ENCODE measurements around the gene CGB8.
"Not testable (repeated sequence)": the region's sequence is repeated elsewhere in the genome, so short reads cannot be mapped to it uniquely, and the experiment has no call there.

CGB8 gene

DNA sequence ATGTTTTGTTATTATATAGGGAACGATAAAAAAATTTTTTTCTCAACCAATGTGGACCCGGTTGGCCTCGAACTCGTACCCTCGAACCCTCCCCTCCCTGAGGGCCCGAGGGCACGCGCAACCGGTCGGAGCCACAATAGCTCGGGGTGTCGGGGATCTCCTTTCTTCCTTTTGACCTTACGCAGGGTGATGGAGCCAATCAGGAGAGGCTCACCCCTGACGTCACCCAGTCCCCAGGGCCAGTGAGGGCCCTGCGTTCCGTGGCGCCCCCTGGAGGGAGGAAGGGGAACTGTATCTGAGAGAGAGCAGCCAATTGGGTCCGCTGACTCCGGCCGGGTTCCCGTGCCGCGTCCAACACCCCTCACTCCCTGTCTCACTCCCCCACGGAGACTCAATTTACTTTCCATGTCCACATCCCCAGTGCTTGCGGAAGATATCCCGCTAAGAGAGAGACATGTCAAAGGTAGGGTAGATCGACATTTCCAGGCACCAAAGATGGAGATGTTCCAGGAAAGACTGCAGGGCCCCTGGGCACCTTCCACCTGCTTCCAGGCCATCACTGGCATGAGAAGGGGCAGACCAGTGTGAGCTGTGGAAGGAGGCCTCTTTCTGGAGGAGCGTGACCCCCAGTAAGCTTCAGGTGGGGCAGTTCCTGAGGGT is 17.1 kb downstream of the CGB8 start, which contains the start of gene CGB2:
CGB2 (plus strand) TSS at position 249 of the 660 bp plus-strand sequence; CDS start at position 455, 206 bp downstream.
- DNase-seq (ENCODE audit: low read depth in 1 of 2, low spot score in 1 of 2): peak in 1 of 2 donors; percentile 57

DNA sequence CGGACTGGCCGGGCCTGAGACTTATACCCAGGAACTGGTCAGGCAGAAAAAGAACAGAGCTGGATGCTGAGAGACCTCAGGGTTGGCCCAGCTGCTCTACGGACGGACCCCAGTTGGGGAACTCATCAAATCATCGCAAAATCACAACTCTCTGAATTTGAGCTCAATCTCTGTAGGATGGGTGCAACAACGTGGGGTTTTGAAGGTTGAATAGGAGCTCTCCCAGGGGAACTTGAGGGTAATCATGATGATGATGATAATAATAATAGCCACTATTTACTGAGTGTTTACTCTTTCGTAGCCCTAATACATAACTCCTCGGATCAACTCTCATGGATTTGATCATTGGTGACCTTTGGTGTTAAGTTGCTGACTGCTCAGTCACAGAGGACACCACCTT is 18.6 kb downstream of the CGB8 start:
- DNase-seq (ENCODE audit: low read depth in 1 of 2, low spot score in 1 of 2): not testable (repeated sequence)

DNA sequence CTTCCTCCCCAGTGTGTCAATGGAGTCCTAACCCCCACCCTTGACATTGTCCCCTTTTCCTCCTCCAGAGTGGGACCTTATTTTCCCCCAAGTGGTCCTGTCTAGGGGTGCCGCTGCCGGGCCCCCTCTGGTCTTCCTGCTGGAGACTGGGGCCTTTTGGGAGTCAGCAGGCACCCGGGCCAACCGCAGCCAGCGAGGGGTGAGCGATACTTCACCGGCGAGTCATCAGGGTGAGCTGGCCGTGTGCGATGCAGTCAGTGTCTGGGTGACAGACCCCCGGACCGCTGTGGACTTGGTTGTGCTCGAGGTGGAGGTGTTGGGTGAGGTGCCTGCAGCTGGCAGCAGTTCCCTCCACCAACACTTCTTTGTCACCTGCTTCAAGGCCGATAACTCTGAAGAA is 19.2 kb downstream of the CGB8 start:
- DNase-seq (ENCODE audit: low read depth in 1 of 2, low spot score in 1 of 2): not testable (repeated sequence)

DNA sequence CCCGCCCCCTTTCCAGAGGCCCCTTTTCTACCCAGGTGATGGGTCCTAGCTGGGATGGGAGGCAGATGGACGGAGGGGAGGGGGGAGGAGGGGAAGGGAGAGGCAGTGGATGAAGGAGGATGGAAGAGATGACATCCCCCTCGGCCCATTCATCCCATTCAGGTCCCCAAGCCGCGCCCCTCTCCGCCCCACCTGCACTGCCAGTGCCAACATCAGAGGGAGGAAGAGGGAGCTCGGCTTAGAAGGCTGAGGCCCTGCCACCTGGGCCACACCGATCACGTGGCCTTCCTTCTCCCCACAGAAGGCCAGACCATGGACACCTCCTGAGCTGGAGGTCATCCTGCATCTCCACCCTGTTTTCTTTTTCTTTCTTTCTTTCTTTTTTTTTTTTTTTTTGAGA is 20.2 kb downstream of the CGB8 start:
- not testable (repeated sequence) for DNase-seq (ENCODE audit: low read depth in 1 of 2, low spot score in 1 of 2)

DNA sequence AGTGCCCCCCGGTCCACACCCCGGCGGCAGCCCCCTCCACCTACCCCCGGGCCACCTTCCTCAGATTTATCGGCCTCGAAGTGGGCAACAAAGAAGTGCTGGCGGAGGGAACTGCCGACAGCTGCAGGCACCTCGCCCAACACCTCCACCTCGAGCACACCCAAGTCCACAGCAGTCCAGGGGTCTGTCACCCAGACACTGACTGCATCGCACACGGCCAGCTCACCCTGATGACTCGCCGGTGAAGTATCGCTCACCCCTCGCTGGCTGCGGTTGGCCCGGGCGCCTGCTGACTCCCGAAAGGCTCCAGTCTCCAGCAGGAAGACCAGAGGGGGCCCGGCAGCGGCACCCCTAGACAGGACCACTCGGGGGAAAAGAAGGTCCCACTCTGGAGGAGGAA is 23.3 kb downstream of the CGB8 start:
- not testable (repeated sequence) for DNase-seq (ENCODE audit: low read depth in 1 of 2, low spot score in 1 of 2)

DNA sequence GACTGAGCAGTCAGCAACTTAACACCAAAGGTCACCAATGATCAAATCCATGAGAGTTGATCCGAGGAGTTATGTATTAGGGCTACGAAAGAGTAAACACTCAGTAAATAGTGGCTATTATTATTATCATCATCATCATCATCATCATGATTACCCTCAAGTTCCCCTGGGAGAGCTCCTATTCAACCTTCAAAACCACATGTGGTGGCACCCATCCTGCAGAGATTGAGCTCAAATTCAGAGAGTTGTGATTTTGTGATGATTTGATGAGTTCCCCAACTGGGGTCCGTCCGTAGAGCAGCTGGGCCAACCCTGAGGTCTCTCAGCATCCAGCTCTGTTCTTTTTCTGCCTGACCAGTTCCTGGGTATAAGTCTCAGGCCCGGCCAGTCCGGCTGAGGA is 23.8 kb downstream of the CGB8 start:
- DNase-seq (ENCODE audit: low read depth in 1 of 2, low spot score in 1 of 2): not testable (repeated sequence)

DNA sequence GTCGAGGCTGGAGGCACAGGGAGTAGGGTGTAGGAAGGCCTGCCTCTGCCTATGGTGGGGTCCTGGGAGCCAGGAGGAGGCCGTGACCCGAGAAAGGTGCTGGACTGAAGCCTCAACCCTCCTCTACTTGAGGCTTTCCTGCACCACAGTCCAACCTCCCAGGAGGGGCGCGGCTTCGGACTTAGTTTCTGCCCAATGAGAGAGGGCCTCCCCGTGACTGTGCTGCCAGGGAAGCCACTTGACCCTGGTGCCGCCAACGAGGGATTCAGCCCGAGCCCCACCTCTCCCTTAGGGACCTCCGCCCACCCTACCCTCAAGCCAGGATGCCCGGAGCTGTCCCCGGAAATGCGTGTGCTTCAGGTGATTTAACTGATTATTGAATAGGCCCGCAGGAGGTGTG is 24.7 kb downstream of the CGB8 start, which contains the start of gene CGB3:
CGB3 (minus strand) TSS at position 101 of the 400 bp plus-strand sequence. CDS start 362 bp downstream, outside the sequence.
- DNase-seq (ENCODE audit: low read depth in 1 of 2, low spot score in 1 of 2): not testable (repeated sequence)

DNA sequence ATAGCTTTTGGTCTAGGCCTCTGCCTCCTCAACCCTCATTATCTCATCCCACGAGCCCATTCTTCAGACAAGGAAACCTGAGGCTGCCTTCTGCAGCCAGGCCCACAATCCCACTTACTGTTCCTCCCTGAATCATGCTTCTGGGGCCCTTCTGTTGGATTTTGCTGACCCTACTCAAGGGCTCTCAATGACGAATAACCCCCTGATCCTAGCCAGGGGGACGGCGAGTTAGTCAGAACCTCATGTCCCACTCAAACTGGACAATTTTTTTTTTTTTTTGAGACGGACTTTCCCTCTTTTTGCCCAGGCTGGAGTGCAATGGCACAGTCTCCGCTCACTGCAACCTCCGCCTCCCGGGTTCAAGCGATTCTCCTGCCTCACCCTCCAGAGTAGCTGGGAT is 26.8 kb downstream of the CGB8 start:
- DNase-seq (ENCODE audit: low read depth in 1 of 2, low spot score in 1 of 2): no peak

DNA sequence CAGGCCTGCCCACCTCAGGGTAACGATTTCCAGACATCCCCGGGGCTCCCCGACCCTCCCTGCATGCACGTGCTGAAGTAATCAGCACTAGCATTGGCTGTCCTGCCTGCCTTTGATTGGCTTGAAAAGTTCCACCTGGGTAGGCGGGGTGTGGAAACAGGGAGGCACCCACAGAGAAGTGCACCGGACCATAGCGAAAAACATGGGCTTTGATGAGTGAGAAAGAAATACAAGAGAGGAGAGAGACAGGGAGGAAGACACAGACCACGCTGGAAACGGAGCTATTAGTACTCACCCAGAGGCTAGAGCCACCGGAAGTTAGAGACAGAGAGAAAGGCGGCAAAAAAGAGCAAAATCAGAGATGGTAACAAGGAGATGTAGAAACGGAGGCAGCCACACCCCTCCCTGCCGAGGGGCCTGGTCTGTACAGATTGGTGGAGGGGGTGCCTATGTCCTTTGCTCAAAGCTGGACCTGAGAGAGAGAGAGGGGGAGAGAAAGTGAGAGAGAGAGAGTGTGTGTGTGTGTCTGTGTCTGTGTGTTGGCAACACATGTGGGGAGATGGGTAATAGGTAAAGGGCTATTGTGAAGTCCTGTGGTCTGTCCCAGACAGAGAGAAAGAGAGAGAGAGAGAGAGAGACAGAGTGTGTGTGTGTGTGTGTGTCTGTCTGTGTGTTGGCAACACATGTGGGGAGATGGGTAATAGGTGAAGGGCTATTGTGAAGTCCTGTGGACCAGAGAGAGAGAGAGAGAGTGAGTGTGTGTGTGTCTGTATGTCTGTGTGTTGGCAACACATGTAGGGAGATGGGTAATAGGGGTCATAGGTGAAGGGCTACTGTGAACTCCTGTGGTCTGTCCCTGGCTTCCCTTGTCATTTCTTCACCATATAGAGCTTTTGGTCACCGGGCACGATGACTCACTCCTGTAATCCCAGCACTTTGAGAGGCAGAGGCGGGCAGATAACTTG is 27.7 kb downstream of the CGB8 start:
- DNase-seq (ENCODE audit: low read depth in 1 of 2, low spot score in 1 of 2): no peak

DNA sequence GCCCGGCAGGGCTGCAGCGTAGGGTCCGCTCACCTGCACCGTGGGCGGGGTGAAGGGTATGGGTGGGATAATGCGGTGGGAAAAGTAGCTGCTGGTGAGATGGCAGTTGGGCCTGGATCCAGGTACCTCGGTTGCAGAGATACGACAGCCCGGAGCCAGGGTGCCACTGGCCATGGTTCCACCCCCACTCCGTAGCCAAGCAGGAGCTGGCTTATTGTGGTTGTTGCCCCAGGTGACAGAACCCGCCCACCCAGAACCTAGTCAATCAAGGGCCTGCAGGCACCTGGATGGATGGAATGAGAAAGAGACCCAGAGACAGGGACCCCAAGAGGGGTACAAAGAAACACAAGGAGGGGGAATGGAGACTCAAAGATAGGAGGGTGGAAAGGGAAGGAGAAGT is 28.6 kb downstream of the CGB8 start:
- no peak for DNase-seq (ENCODE audit: low read depth in 1 of 2, low spot score in 1 of 2)

DNA sequence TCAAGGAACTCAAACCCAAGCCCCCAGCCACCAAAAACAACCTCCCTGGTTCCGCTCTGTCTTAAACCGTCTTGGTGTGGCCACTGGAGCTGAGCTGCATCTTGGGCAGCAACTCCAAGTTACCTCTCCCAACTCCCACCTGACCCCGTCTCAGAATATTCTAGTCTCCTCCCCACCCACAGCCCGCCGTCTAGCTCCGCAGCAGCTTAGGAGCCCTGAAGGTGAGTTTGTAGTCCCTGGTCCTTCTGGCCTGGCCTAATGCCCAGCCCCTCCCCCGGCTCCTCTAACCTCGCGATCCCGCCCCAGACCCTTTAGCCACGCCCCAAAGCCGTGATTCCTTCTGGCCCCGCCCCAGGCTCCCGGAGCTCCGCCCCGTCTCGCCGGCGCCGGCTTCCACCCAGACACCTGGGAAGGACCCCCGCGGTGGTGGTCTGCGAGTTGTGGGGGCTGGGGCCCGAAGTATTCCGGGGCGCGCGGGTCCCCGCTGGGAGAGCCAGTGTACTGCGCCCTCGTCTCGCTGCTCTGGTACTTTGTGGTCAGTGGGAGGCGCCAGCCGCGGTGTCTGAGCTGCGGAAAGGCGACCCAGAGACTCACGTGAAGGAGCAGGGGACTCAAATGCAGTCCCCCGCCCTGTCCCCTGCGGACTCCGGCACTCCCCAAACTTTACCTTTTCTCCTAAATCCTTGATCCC is 29.5 kb downstream of the CGB8 start:
- DNase-seq (ENCODE audit: low read depth in 1 of 2, low spot score in 1 of 2): peak; percentile 30 to 45

DNA sequence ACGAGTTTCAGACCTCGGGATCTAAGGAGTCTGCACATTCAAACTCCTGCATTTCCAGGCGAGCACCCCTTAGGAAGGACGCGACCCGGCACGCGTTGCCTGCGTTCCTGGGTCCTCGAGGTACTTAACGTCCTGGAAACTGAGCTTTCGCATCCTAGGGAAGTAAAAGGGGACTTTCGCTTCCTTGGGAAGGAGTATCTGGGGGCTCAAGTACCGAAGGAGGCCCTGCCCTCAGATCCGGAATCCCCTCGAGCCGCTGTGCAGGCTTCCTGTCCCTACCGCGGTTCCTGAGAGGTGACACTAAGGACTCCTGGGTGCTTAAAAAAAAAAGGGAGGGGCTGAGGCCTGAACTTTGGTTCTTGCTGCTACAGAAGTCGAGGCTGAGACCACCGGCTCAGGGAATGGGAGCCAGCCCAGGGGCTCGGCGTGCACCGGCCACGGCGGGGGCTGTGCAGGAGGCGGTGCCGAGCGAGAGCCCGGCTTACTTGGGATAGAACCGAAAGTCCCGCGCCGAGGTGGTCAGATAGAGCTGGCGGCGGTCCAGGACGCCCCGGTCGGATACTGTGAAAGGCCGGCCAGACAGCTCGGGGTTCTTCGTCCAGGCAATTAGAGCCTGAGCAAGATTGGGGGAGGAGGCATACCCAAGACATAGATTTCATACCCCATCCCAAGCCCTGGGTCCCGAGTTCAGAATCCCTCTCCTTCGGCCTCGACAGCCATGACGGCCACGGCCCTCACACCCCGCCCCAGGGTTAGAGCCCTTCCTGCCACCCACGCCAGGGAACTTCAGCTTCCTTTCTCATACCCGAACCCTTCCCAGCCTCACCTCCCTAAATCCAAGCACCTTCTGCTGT is 30.3 kb downstream of the CGB8 start:
- not testable (repeated sequence) for DNase-seq (ENCODE audit: low read depth in 1 of 2, low spot score in 1 of 2)

DNA sequence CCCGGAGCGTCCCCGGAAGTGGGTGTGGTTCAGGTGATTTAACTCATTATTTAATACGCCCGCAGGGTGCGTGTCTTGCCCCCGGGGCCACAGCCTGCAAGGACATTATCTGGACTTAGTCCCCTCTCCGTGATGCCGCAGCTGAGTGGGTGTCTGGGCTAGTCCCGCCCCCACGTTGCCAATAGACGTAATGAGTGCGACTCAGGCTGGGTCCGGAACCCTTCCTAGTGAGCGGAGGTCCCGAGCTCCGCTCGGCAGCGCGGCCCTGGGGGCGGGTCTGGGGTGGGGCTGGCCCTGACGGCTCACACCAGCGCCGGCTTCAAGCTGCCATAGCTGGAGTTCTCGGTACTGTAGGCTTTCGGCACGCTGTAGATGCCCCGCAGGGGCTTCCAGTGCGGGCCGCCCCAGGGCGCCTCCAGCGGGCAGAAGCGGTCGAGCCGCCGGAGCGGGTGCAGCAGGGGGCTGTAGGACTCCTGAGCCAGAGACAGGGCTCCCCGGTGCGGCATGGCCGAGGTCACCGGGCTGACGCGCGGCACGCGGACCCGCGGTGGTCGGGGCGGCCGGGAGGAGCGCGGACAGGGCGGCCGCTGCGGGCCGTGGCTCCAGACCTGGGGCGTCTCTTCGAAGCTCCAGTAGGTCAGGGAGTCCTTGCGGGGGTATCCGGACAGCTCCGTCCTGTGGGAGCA is 31.1 kb downstream of the CGB8 start:
- peak; percentile 35 to 56 for DNase-seq (ENCODE audit: low read depth in 1 of 2, low spot score in 1 of 2)

DNA sequence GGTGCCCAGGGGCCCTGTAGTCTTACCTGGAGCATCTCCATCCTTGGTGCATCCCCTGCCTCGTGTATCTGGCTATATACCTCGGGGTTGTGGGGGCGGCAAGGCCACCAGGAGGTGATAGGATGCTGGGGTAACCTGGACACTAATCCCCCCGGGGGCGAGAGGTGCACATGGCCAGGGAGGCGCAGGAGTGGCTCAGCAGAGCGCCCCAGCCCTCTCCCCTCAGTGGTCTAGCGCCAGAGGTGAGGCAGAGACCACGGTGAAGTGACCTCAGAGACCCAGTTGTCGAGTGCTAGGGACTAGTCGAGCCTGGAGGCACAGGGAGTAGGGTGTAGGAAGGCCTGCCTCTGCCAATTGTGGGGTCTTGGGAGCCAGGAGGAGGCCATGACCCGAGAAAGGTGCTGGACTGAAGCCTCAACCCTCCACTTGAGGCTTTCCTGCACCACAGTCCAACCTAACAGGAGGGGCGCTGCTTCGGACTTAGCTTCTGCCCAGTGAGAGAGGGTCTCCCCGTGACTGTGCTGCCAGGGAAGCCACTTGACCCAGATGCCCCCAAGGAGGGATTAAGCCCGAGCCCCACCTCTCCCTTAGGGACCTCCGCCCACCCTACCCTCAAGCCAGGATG is 31.8 kb downstream of the CGB8 start, which contains the start of gene LHB:
LHB (minus strand) TSS at position 51 of the 625 bp plus-strand sequence; CDS start at position 41, 10 bp downstream.
- DNase-seq (ENCODE audit: low read depth in 1 of 2, low spot score in 1 of 2): no peak

DNA sequence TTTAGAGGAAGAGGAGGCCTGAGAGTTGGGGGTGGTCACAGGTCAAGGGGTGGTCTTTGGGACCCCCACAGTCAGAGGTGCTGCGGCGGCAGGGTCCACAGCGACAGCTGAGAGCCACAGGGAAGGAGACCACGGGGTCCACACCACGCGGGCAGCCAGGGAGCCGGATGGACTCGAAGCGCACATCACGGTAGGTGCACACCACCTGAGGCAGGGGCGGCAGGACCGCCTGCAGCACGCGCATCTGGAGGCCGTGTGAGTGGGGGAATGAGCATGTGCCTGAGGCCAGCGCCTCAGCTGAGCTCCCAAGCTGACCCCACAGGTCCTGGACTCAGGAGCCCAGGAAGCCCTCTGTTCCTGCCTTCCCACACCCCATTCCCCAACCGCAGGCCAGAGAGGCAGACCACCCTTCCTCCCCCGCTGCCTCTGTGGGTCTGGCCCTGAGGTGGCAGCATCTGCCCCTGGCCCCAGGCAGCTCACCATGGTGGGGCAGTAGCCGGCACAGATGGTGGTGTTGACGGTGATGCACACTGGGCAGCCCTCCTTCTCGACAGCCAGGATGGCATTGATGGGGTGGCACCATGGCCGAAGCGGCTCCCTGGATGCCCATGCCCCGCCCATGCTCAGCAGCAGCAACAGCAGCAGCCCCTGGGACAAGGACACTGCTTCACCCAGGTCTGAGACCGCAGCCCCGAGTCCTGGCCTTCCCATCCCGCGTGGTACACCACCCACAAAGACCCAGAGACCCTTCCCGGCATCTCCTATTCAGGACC is 32.7 kb downstream of the CGB8 start:
- DNase-seq (ENCODE audit: low read depth in 1 of 2, low spot score in 1 of 2): no peak

DNA sequence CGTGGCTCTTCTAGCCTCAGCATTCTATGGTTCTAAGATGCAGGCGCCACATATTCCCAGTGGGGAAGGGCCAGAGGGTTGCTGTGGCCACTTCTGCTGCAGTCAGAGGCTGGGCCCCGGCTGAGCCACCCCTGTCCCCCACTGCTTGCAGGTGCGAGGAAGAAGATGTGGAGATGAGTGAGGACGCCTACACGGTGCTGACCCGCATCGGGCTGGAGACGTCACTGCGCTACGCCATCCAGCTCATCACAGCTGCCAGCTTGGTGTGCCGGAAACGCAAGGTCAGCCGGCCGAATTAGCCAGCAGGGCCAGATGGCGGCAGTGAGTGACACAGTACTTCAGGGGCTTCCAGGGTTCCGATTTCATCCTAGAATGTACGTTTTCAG is 34.0 kb downstream of the CGB8 start:
- DNase-seq (ENCODE audit: low read depth in 1 of 2, low spot score in 1 of 2): no peak

DNA sequence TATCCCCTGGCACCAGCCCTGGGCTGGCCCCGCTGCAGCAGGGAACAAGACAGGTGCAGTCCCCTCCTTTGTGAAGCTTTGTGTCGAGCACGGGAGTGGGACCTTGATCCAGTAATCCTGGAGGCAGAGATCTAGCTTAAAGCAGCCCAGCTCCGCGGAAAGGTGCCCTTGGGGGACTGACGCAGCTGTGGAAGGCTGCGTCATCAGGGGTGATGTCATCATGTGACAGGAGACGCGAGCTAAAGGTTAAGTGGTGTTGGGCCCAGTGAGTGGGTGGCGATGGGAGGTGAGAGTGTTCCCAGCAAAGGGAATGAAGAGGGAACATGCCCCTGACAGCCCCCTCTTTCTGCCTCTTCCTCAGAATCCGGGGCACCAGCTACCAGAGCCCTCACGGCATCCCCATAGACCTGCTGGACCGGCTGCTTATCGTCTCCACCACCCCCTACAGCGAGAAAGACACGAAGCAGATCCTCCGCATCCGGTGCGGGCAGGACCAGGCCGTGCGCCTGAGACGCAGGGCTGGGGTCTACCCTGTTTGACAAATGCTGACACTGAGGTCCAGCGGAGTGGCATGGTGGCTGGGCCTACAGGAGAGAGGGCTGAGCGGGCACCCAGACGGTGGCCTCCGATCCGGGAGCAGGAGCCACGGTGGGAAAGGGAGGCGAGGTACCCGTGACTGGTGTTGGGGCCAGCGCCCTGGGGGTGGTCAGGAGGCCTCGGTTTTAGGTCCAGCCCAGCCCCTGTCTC is 34.6 kb downstream of the CGB8 start:
- no peak for DNase-seq (ENCODE audit: low read depth in 1 of 2, low spot score in 1 of 2)

DNA sequence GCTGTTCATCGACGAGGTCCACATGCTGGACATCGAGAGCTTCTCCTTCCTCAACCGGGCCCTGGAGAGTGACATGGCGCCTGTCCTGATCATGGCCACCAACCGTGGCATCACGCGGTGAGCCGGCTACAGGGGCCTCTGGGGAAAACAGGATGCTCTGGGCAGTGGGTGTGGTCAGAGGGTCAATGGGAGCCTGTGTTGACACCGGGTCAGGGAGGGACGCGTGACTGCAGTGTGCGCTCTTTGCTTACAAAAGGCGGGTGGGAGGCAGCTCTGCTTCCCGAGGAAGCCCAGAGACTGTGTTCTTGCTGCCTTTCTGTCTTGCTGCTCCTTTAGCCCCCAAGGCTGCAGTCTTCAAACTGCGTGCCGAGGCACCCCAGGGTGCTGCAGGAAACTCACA is 37.7 kb downstream of the CGB8 start:
- DNase-seq (ENCODE audit: low read depth in 1 of 2, low spot score in 1 of 2): no peak

All from activated T-helper 1 cell treated with anti-CD3 and anti-CD28 coated beads, Interleukin-2, amount 50 U/mL, for 16 hours (primary cell).